Non-pigmented ciliary epithelial cell (primary cell): Measurements from ENCODE around the gene TERB1.

Source experiments
- DNase-seq: peaks from one replicate; pipeline ENCODE4 v3.0.0-alpha.2; 2010; ENCODE audit warnings: low read depth

TERB1 gene

GRCh38 chr16:66705790-66706505 is 95.4 kb downstream of the TERB1 start:
- DNase-seq, result no peak
